Stimulated activated CD8-positive, alpha-beta memory T cell treated with anti-CD3 and anti-CD28 coated beads, Interleukin-12 subunit alpha, Interleukin-12 subunit beta, amount 100 ng/mL, for 24 hours (primary cell): ENCODE measurements around the gene ALCAM.
"Not testable (repeated sequence)": the region's sequence is repeated elsewhere in the genome, so short reads cannot be mapped to it uniquely, and the experiment has no call there.

Experiments used
- DNase-seq: peaks from one replicate; pipeline ENCODE4 v3.0.0-alpha.2; 2020; ENCODE audit errors: extremely low read depth

ALCAM gene

DNA sequence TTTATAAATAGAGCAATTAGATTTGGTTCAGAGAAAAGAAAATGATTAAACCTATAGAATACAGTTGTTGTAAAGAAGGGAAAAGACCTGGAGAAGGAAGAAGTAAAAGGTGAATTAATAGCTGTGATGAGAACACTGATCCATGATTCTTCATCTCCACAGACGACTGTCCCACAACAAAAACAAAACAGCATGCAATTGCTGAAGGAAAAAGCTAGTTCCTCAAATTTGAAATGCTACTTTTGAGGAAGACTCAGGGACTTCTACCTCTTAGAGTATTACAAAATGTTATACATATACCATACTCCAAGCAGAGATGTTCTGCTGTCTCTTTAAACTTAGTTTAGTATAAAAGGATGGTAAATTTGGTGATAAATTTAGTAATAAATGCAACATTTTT lies 21.5 kb downstream of the ALCAM start:
- no peak for DNase-seq

DNA sequence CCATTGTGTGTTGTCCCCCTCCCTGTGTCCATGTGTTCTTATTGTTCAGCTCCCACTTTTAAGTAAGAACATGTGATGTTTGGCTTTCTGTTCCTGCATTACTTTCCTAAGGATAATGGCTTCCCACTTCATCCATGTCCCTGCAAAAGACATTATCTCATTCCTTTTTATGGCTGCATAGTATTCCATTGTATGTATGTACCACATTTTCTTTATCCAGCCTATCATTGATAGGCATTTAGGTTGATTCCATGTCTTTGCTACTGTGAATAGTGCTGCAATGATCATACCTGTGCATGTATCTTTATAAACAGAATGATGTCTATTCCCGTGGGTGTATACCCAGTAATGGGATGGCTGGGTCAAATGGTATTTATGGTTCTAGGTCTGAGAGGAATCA lies 23.1 kb downstream of the ALCAM start:
- not testable (repeated sequence) for DNase-seq

DNA sequence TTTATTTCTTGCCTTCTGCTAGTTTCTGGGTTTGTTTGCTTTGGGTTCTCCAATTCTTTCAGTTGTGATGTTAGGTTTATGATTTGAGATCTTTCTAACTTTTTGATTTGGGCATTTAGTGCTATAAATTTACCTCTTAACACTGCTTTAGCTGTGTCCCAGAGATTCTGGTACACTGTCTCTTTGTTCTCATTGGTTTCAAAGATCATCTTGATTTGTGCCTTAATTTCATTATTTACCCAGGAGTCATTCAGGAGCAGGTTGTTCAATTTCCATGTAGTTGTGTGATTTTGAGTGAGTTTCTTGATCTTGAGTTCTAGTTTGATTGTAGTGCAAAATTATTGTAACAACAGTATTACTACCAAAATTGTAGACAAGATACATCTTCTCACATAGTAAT lies 25.9 kb downstream of the ALCAM start:
- not testable (repeated sequence) for DNase-seq

DNA sequence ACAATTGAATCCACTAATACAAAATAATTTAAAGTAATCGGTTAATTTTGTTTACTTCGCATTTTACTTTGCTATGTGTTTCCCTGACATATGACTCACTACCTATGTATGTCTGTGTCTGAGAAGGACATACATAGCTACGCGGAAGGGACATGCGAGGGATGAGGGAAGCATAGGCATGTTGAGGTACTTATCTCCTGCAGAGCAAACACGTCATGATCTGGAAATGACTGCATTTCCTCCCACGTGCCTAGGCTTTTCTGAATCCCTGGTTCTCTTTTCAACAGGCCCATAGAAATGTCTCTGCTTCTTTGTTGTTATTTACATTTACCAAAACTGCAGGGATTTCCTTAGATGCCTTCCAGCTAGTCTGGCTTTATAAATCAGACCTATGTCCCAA lies 27.5 kb downstream of the ALCAM start:
- DNase-seq, result no peak

DNA sequence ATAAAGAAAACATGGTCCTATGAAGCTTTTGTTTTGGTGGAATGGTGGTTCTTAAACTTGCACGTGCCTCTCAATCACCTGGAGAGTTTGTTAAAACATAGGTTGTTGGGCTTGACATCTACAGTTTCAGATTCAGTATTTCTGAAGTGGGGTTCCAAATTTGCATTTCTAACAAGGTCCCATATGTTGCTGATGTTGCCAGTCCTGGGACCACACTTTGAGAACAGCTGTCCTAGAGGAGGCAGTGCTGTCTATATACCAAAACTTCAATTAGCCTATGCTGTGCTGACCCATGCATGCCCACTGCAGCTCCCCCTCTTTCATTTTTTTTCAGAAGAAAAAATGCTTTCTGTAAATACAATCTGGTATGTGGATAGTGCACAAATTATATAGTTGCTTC lies 31.3 kb downstream of the ALCAM start:
- no peak for DNase-seq

DNA sequence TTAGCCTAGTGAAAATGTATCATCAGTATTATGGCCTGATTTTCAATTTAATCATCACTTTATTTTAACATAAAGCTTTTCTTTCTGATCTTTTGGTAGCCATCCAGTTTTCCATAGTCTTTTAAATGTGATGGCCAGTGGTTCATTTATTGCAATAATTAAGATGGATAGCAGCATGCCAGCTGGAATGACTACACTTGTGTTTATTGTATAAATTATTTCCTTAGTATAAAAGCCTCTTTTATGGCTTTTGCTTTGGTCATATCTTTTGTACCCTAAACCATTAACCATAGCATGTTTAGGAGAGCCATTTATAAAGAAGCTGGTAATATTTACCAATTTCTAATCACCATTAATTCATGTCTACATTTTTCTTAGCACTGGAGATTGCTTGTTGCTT lies 31.7 kb downstream of the ALCAM start:
- DNase-seq, result no peak

DNA sequence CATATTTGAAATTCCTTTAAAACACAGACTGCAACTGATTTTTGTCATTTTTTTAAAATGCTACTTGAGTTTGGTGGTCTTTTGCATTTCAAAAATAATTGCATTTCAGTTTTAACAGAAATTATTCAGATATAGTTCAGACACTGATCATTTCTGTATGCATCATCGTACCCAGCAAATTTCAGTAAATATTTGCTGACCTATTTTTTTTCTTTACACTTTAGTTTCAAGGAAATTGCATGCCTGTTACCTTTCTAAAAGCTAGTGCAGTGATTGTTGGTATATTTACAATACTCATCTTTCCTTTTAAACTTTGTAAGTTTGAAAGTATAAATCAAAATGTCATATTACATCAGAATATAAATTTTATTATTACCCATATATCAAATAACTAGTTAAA lies 32.4 kb downstream of the ALCAM start:
- DNase-seq, result no peak

DNA sequence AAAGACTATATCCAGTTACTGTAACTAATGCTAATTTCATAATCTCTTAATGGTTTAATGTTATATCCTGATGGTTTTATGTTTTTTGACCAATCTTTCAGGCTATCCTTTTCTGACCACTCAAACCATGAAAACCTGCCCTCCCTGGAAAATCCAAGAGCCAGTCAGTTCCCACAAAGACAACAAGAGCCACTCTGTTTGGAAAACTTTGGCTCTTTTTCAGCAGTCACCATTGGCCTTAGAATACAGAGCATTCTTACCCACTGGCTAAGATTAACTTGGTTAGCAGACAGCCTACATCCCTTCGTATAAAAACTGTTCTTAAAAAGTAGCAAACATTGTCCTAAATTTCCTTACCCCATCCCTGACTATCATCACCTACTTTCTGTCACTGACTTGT lies 32.9 kb downstream of the ALCAM start:
- DNase-seq, result no peak

DNA sequence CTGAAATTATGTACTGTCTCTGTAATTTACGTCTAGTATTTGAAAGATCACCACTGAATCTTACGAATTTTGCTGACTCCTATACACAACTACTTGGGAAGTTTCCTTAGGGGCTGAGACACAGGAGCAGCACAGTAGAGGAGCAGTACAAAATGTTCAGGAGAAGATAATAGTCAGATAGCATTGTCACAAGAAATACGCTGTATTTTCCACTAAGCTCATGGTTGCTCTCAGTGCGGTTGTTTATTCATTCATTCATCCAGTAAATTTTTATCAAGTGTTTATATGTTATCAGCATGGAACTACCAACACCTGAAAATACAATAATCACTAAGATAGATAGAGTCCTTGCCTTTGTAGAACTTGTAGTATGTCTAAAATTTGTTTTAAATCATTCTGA lies 34.5 kb downstream of the ALCAM start:
- DNase-seq, result no peak

DNA sequence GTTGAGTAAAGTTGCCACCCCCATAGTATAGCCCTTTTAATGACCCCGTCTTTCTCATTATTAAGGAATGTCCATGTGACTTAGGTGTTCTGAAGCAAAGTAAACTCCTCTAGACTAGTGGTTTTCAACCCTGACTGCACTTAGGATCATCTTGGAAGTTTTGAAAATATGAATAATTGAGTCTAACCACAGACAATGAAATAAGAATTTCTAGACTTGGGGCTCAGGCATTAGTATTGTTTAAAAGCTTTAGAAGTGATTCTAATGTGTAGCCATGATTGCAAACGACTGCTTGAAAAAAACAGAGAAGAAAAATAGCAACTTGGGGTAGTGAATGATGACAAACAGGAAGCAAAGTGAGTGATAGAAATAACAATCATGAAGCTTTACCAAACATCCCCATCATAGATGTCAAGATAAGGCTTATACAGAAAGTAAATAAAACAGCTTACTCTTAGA lies 35.0 kb downstream of the ALCAM start:
- no peak for DNase-seq

DNA sequence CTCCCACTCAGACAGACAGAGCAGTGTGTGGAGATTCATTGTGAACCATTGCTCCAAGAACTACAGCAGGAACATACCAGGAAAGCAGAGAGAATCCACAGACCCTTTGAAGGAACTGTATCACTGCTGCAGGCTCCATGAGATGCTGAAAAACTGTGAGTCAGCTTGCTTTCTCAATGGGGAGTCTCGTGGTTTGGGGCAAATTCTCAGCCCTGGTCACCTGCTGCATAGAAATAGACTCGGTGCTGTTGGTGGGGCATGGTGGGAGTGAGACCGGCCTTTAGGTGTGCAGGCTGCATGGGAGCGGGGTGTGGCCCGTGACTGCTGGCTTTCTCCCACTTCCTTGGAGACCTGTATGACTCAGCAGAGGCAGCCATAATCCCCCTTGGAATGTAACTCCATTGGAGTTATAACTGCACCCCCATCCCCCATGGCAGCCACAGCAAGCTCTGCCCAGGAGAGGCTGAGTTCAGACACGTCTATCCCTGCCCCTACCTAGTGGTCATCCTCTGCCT lies 35.6 kb downstream of the ALCAM start:
- no peak for DNase-seq

DNA sequence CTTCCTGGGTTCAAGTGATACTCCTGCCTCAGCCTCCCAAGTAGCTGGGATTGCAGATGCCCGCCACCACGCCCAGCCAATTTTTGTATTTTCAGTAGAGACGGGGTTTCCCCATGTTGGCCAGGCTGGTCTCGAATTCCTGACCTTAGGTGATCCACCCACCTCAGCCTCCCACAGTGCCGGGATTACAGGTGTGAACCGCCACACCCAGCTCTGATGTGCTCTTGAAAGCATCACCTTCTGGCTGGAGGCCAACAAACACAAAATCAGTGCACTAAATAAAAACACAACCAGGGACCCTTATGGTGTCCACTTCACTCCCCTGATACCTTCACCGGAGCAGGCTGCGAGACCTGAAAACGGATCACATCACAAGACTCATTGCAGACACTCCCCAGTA lies 36.3 kb downstream of the ALCAM start:
- not testable (repeated sequence) for DNase-seq

DNA sequence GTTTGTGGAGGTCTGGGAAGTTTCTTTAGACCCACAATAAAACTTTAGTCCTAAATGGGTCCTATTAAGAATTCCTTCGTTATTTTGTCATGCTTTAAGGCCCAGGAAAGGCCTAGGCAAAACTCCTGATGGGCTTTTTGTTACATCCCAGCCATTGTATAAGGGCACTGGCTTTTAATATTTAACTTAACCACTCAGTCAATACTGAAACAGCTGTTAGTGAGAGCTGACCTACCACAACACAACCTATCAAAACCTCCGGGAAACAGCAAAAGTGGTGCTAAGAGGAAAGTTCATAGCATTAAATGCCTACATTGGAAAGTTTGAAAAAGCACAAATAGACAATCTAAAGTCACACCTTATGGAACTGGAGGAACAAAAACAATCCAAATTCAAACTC lies 39.6 kb downstream of the ALCAM start:
- DNase-seq, result no peak

DNA sequence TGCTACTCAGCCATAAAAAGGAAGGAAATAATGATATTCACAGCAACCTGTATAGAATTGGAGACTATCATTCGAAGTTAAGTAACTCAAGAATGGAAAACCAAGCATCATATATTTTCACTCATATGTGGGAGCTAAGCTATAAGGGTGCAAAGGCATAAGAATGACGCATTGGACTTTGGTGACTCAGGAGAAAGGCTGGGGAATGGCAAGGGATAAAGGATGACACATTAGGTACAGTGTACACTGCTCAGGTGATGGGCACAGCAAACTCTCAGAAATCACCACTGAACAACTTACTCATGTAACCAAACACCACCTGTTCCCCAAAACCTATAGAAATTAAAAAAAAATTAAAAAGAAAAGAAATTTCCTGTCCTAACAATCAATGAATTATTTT lies 42.7 kb downstream of the ALCAM start:
- DNase-seq, result no peak

DNA sequence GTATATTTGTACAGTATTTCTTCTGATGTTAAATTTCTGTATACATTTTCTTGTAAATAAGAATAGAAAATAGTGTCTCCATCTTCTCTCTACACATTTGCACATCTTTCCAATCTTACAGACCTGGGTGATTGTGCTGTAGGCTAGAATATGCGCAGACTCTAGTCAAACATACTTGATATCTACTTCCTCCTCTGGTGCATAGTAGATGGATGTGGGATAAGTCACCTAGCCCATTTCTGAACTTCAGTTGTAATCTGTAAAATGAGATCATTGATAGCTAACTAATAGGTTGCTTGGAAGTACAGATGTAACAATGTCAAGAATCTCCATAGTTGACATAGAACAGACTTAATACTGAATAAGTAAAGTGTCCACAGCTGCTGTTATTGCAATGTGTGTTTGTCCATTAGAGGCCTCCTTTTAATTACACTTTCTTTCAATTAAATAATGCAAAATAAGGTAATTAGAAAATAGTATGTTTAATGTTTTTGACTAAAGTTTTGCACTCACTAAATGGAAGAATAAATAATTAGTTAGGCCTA lies 46.7 kb downstream of the ALCAM start:
- DNase-seq, result no peak

DNA sequence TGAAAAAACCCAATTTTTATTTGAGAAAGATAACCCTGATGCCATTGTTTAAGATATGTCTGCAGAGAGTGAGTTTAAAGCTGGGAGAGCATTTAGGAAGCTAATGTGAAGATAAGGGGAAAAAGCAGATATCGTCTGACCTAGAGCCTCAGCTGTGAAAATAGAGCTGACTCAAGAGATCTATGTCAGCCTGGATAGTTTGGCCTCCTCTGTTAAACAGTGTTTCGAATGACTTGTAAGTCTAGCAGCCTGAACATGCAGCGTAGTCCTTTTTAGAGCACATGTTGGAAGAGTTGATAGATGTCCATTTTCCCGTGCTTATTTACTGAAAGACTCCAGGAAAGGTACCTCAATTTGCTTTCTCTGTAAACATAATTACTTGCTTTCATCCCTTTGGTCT lies 48.1 kb downstream of the ALCAM start:
- DNase-seq, result no peak

DNA sequence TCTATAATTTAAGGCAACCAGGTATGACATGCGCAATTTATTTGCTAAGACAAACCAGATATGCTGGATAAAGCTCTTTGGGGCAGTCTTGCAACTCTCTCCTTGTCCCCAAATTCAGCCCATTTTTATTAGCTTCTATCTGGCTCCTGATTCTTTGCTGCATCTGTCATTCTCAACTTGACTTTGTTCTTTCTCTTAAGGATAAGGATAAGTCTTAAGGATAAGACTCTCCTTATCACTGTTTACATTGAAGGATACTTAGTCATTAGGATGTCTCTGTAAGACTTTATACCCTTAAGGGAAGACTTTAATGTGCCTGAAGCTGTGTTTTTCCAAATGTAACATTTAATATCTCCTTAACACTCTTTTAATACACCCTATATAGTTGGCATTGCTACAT lies 49.2 kb downstream of the ALCAM start:
- no peak for DNase-seq

DNA sequence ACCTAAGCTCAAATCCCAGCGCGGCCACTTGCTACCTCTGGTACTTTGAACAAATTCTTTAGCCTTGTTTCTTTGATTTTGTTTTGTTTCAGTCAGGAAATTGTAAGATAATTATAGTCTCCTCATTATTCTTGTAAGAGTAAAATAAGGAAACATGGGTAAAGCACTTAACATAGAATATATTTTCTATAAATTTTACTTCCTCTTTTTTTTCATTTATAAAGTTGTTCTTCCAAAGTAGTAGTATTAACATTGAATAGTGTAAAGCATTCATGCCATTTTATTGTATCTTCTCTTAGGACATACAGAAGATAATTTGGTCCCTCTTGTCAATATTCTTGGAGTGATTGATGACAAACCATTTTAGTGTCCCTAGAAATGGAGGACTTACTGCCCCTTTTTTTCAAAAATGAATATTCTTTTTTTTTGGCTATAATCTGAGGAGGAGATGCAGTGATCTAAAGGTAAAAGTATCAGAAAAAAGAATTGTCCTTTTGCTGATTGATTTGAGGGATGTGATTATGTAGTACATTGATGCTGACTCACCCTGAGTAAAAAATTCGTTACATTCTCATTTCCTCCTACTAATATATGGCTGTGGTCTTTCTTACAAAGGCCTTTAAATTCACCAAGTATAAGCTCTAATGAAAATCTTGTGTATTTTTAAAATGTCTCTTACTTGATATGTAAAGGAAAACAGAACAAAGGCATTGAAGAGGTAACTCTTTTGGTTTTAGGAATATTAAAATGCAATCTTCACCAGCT lies 51.0 kb downstream of the ALCAM start:
- no peak for DNase-seq

DNA sequence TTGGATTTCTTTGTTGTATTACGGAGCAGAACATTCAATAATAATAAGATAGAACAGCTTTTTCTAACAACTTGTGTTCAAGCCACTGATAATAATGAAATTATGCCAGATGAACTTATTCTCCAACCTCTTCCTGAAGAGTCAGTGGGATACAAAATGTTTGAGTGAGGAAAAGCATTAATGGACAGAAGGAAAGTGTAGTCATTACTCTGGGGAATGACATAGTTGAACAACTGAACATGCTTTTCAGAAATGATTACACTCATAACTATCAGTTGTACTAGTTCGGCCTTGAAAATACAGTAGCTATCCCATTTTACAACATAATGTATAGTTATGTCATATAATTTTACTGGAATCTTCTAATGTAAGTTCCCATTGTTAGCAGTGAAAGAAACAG lies 55.9 kb downstream of the ALCAM start:
- DNase-seq, result no peak

DNA sequence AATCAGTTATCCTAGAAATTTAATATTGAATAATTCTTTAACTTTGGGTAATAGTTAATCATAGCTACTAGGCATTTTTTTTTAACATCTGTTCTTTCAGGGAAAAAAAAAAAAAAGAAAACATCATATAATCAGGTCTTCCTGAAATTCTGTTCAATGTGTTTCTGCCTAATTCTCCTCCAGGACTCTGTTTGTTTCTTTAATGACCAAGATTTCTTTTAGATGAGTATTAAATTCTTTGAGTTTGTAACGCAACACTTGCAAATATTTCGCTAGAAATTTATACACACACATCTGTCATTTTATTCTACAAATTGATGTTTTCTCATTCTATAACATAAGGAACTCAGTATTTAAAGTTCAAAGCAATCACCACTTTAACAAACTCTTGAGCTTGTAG lies 56.7 kb downstream of the ALCAM start:
- DNase-seq, result no peak

DNA sequence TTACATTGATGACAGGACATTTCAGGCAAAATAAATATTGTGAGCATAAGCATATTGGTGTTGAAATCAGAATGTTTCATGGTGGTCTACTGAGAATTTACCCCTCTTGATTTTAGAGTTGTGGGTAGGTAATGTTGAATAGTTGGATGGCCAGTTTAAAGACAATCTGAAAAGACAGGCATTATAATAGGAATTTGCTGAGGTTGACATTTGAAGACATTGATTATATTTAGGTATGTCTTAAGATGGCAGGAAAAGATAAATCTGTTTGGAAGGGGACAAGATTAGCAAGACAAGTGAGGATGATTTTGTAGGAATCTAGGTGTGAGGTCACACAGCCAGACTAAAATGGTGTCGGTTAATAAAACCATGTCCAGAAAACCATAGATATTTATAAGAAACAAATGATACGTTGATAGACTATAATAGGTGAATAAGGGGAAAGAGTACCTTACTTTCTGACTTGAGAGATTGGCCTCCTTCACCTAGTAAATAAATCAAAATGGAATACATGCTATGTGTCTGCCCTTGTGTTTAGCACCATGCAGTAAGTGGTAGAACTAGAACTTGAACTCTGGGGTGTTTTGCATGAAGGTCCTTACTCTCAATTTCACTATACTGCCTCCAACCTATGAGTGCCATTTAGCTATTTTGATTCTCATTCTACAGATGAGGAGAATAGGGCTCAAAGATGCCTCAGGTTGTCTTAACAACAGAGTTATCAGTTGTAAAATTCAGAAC lies 57.9 kb downstream of the ALCAM start:
- DNase-seq, result no peak

DNA sequence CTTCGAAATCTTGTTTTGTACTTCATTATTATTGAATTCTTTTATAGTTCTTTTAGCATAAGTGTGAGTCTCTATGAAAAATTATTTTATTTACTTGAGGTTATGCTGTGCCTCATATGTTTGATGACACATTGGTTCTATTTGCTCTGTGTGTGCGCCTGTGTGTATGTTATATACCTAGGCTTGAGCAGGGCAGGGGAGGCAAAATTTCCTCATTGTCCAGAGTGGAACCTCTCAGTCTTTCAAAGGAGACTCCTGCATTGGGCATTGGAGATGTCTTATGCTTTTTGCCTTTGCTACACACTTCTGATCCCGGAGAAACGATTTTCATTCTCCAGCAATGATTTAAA lies 58.4 kb downstream of the ALCAM start:
- no peak for DNase-seq

DNA sequence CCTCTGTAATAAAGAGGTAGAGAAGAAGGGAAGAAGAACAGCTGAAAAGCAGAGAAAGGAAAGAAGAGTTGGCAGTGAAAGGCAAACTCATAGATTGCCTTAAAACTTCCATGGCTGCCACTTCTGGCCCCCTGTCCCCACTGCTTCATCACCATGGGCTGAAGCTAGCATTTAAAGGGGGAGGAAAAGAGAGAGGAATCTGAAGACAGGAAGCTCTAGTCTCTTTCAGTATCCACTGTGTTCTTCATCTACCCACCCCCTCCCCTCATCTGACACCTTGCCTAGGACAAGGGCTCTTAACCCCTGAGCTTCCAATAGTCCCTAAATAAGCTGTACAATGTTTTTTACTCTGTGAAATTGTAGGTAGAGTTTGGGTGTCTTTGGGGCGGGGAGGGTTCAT lies 60.6 kb downstream of the ALCAM start:
- no peak for DNase-seq
